ENCODE data around the gene MAP3K15.
"Not testable (repeated sequence)": the region's sequence is repeated elsewhere in the genome, so short reads cannot be mapped to it uniquely, and the experiment has no call there.

The MAP3K15 gene

GRCh38 chrX:19513383-19513782 lies 1.9 kb downstream of the MAP3K15 start:
- TF ChIP-seq CTCF (IDR thresholded peaks at IDR 0.05; ENCODE audit: low read length, missing control alignments): no peak
- DNase-seq (ENCODE audit: low read depth): no peak
- H3K4me3 ChIP-seq (replicated peaks; ENCODE audit: low read depth, low read length): no peak overlapping the region

- H3K4me3 ChIP-seq (replicated peaks; ENCODE audit: low read depth, low read length): no peak overlapping the region
- no peak for TF ChIP-seq CTCF (IDR thresholded peaks at IDR 0.05; ENCODE audit: low read length, missing control alignments)
- DNase-seq (ENCODE audit: low read depth): no peak
Measured at GRCh38 chrX:19512961-19513360, 2.3 kb downstream of the MAP3K15 start.

- H3K4me3 ChIP-seq (replicated peaks; ENCODE audit: low read depth, low read length): no peak overlapping the region
- no peak for DNase-seq (ENCODE audit: low read depth)
- no peak for TF ChIP-seq CTCF (IDR thresholded peaks at IDR 0.05; ENCODE audit: low read length, missing control alignments)
Measured at GRCh38 chrX:19512359-19512758, 2.9 kb downstream of the MAP3K15 start.

- H3K4me3 ChIP-seq (replicated peaks; ENCODE audit: low read depth, low read length); DNase-seq (ENCODE audit: low read depth): not testable (repeated sequence)
Measured at GRCh38 chrX:19511796-19512195, 3.5 kb downstream of the MAP3K15 start.

- no peak for TF ChIP-seq CTCF (IDR thresholded peaks at IDR 0.05; ENCODE audit: low read length, missing control alignments)
- H3K4me3 ChIP-seq (replicated peaks; ENCODE audit: low read depth, low read length): no peak overlapping the region
- no peak for DNase-seq (ENCODE audit: low read depth)
Measured at GRCh38 chrX:19496711-19497110, 18.6 kb downstream of the MAP3K15 start.

- DNase-seq (ENCODE audit: low read depth): no peak
- TF ChIP-seq CTCF (IDR thresholded peaks at IDR 0.05; ENCODE audit: low read length, missing control alignments): no peak
Measured at GRCh38 chrX:19487520-19488200, 27.6 kb downstream of the MAP3K15 start.

GRCh38 chrX:19479458-19479857 lies 35.9 kb downstream of the MAP3K15 start:
- no peak for DNase-seq (ENCODE audit: low read depth)
- no peak for TF ChIP-seq CTCF (IDR thresholded peaks at IDR 0.05; ENCODE audit: low read length, missing control alignments)
- H3K4me3 ChIP-seq (replicated peaks; ENCODE audit: low read depth, low read length): no peak overlapping the region

More at GRCh38 chrX:19487520-19488200, 27.6 kb downstream of the MAP3K15 start:
- H3K4me3 ChIP-seq (replicated peaks; ENCODE audit: low read depth, low read length): no peak overlapping the region

GRCh38 chrX:19468383-19468782 lies 46.9 kb downstream of the MAP3K15 start:
- DNase-seq (ENCODE audit: low read depth); H3K4me3 ChIP-seq (replicated peaks; ENCODE audit: low read depth, low read length): not testable (repeated sequence)

All from fibroblast of pulmonary artery (primary cell).